WTC11 (cell line): ENCODE data around the gene NSMCE1. TPM values are rescaled to one million over a fixed set of nuclear protein-coding genes. Genes with fewer than 3 reads are reported as not detected.

Experiments
- ATAC-seq: fragments of 200-7000 bp; cut with Tn5 transposase; 2 replicates; pipeline ENCODE4 v1.10.0; 2021; ENCODE audit warnings: mild to moderate bottlenecking, moderate library complexity
- CTCF ChIA-PET: fragments of 300-600 bp; sonication (Branson Sonifier 250); formaldehyde crosslinking; loops from one replicate; lab custom pipeline; 2021; ENCODE audit warnings: antibody characterized with exemption; lab: Charles Lee
- POLR2A ChIA-PET: fragments of 350-600 bp; sonication (Branson Sonifier 250); formaldehyde crosslinking; loops from one replicate; lab custom pipeline; 2021; ENCODE audit warnings: antibody characterized with exemption; lab: Charles Lee
- DNase-seq: peaks from one replicate; pipeline ENCODE4 v3.0.0; 2021; ENCODE audit warnings: low spot score
- H3K27ac Mint-ChIP-seq: 2 replicates; pipeline ENCODE4 v1.8.0; 2021; ENCODE audit warnings: mixed read lengths
- H3K27me3 Mint-ChIP-seq: 2 replicates; pipeline ENCODE4 v1.8.0; 2021; ENCODE audit warnings: low read depth, mild to moderate bottlenecking, moderate library complexity, mixed read lengths
- H3K36me3 Mint-ChIP-seq: 2 replicates; pipeline ENCODE4 v1.8.0; 2021; ENCODE audit warnings: mixed read lengths
- H3K4me1 Mint-ChIP-seq: 2 replicates; pipeline ENCODE4 v1.8.0; 2022; ENCODE audit warnings: mixed read lengths
- H3K4me3 Mint-ChIP-seq: 2 replicates; pipeline ENCODE4 v1.8.0; 2021; ENCODE audit warnings: mild to moderate bottlenecking, moderate library complexity, mixed read lengths
- H3K9me3 Mint-ChIP-seq: 2 replicates; pipeline ENCODE4 v1.8.0; 2021; ENCODE audit warnings: mixed read lengths
- AFF4 ChIP-seq: sonication (generic); formaldehyde crosslinking; IDR thresholded peaks from 2 replicates; pipeline ENCODE4 v1.8.1; 2023; ENCODE audit warnings: mild to moderate bottlenecking, missing genetic modification reagents, borderline replicate concordance
- ARID4B ChIP-seq: sonication (generic); formaldehyde crosslinking; IDR thresholded peaks from 2 replicates; pipeline ENCODE4 v1.8.0; 2023; ENCODE audit warnings: missing genetic modification reagents, mild to moderate bottlenecking, borderline replicate concordance
- CREB1 ChIP-seq: sonication (generic); formaldehyde crosslinking; IDR thresholded peaks from 2 replicates; pipeline ENCODE4 v1.8.0; 2023; ENCODE audit warnings: mild to moderate bottlenecking, missing genetic modification reagents
- ETV6 ChIP-seq: sonication (generic); formaldehyde crosslinking; IDR thresholded peaks from 2 replicates; pipeline ENCODE4 v1.8.1; 2022; ENCODE audit warnings: mild to moderate bottlenecking, missing genetic modification reagents
- FOXK1 ChIP-seq: sonication (generic); formaldehyde crosslinking; IDR thresholded peaks from 2 replicates; pipeline ENCODE4 v1.8.0; 2022; ENCODE audit warnings: mild to moderate bottlenecking, moderate library complexity, missing genetic modification reagents
- GRHL2 ChIP-seq: fragments of 250-450 bp; sonication (Bioruptor Pico); IDR thresholded peaks from 2 replicates; pipeline ENCODE4 v1.8.0; 2022; ENCODE audit warnings: mild to moderate bottlenecking, moderate library complexity; ENCODE audit not compliant: insufficient replicate concordance, severe bottlenecking
- IRF2 ChIP-seq: sonication (generic); formaldehyde crosslinking; IDR thresholded peaks from 2 replicates; pipeline ENCODE4 v1.8.0; 2022; ENCODE audit warnings: low read depth, missing genetic modification reagents, borderline replicate concordance
- MYBL2 ChIP-seq: sonication (generic); formaldehyde crosslinking; IDR thresholded peaks from 2 replicates; pipeline ENCODE4 v1.8.1; 2023; ENCODE audit warnings: mild to moderate bottlenecking, moderate library complexity, missing genetic modification reagents
- PRRX2 ChIP-seq: fragments of 250-450 bp; sonication (Bioruptor Pico); IDR thresholded peaks from 2 replicates; pipeline ENCODE4 v1.8.0; 2021; ENCODE audit warnings: mild to moderate bottlenecking
- RORB ChIP-seq: fragments of 250-450 bp; sonication (Bioruptor Pico); IDR thresholded peaks from 2 replicates; pipeline ENCODE4 v1.9.0; 2021; ENCODE audit warnings: mild to moderate bottlenecking
- TEAD1 ChIP-seq: sonication (generic); formaldehyde crosslinking; IDR thresholded peaks from 2 replicates; pipeline ENCODE4 v1.8.0; 2022; ENCODE audit warnings: mild to moderate bottlenecking, missing genetic modification reagents
- TP53 ChIP-seq: sonication (generic); formaldehyde crosslinking; IDR thresholded peaks from 2 replicates; pipeline ENCODE4 v1.8.1; 2023; ENCODE audit warnings: mild to moderate bottlenecking, missing genetic modification reagents
- USF1 ChIP-seq: sonication (generic); formaldehyde crosslinking; IDR thresholded peaks from 2 replicates; pipeline ENCODE4 v1.8.0; 2022; ENCODE audit warnings: mild to moderate bottlenecking, missing genetic modification reagents
- ZBTB21 ChIP-seq: sonication (generic); formaldehyde crosslinking; IDR thresholded peaks from 2 replicates; pipeline ENCODE4 v1.8.1; 2023; ENCODE audit warnings: mild to moderate bottlenecking, missing genetic modification reagents, borderline replicate concordance
- ZNF232 ChIP-seq: sonication (generic); formaldehyde crosslinking; IDR thresholded peaks from 2 replicates; pipeline ENCODE4 v1.8.0; 2022; ENCODE audit warnings: mild to moderate bottlenecking, missing genetic modification reagents
- ZNF423 ChIP-seq: fragments of 250-450 bp; sonication (Bioruptor Pico); IDR thresholded peaks from 2 replicates; pipeline ENCODE4 v2.1.2; 2022; ENCODE audit warnings: mild to moderate bottlenecking, moderate library complexity
- ZNF425 ChIP-seq: fragments of 250-450 bp; sonication (Bioruptor Pico); conservative IDR thresholded peaks from 2 replicates; pipeline ENCODE4 v1.9.0; 2021; ENCODE audit warnings: mild to moderate bottlenecking
- ZSCAN18 ChIP-seq: fragments of 250-450 bp; sonication (Bioruptor Pico); IDR thresholded peaks from 2 replicates; pipeline ENCODE4 v2.1.2; 2022; ENCODE audit warnings: mild to moderate bottlenecking, moderate library complexity
- total RNA-seq: library from RNA; stranded (reverse); gene quantifications from 3 replicates; pipeline ENCODE4 v1.2.3, GENCODE V29; 2021
- TF ChIP-seq, protein P1 (sequence below): sonication (generic); formaldehyde crosslinking; IDR thresholded peaks from 2 replicates; pipeline ENCODE4 v1.8.0; 2023; ENCODE audit warnings: mild to moderate bottlenecking, missing genetic modification reagents

NSMCE1 gene
- total RNA-seq, 1 experiment from 2014 or later: 29.4 TPM

DNA sequence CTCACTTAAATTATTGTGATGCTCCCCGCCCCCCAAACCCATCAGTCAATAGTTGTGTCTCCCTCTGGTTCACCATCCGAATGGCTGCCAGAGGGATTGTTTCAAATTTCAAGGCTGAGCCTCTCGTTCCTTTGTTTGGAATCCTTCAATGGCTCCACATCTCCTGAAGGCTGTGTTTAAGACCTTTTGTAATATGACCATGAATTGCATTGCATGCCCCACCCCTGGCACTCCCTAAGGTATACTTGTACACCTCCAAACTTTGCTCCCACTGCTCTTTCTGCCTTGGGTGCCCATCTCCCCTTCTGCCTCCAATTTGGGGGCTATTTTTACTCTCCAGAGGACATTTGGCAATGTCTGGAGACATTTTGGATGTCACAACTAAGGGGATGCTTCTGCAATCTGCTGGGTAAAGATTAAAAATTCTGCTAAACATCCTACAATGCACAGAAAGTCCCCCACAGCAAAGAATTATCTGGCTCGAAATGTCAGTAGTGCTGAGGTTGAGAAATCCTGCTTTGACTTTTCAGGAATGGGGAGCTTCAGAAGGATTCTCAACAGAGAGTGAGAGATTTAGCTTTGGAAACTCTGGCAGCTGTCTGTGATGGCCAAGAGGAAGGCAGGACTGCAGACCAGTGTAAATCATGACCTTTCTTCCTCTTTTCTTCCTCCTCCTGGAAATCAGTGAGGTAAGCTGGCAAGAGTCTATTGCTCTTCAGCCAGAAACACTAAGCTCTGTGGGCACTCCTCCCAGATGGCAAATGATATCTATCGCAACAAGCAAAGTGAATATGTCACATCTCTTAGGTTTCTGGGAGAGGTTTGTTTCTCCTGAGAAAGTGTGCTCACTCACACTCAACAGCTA lies 36.5 kb upstream of the NSMCE1 start:
- no peak overlapping the region for H3K27ac Mint-ChIP-seq
- TF ChIP-seq, protein P1, sequence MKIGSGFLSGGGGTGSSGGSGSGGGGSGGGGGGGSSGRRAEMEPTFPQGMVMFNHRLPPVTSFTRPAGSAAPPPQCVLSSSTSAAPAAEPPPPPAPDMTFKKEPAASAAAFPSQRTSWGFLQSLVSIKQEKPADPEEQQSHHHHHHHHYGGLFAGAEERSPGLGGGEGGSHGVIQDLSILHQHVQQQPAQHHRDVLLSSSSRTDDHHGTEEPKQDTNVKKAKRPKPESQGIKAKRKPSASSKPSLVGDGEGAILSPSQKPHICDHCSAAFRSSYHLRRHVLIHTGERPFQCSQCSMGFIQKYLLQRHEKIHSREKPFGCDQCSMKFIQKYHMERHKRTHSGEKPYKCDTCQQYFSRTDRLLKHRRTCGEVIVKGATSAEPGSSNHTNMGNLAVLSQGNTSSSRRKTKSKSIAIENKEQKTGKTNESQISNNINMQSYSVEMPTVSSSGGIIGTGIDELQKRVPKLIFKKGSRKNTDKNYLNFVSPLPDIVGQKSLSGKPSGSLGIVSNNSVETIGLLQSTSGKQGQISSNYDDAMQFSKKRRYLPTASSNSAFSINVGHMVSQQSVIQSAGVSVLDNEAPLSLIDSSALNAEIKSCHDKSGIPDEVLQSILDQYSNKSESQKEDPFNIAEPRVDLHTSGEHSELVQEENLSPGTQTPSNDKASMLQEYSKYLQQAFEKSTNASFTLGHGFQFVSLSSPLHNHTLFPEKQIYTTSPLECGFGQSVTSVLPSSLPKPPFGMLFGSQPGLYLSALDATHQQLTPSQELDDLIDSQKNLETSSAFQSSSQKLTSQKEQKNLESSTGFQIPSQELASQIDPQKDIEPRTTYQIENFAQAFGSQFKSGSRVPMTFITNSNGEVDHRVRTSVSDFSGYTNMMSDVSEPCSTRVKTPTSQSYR (CRISPR knock-in tag): no peak
- no peak for TF ChIP-seq PRRX2 (CRISPR knock-in tag)
- no peak for TF ChIP-seq ETV6 (CRISPR knock-in tag)
- no peak for TF ChIP-seq ZNF423 (CRISPR knock-in tag)
- TF ChIP-seq FOXK1 (CRISPR knock-in tag): no peak
- TF ChIP-seq ZNF425 (CRISPR knock-in tag): no peak
- TF ChIP-seq IRF2 (CRISPR knock-in tag): no peak
- TF ChIP-seq, all 79 proteins: peak for 0
- Mint-ChIP-seq H3K4me1 (peaks cover 14% of the 10 kb centered on the region), H3K27me3 (no peaks in the 10 kb centered on the region), H3K9me3 (peaks cover 12% of the 10 kb centered on the region), H3K4me3 (no peak overlapping the region), H3K36me3 (peaks cover 9% of the 10 kb centered on the region)
- ATAC-seq (no peak), DNase-seq (no peak)
- CTCF ChIA-PET: no interaction called here
- POLR2A ChIA-PET: no interaction called here

GRCh38 chr16:27304102-27304501 lies 35.5 kb upstream of the NSMCE1 start:
- ChIA-PET POLR2A (no interaction called here), CTCF (no interaction called here)
- peaks cover 14% of the 10 kb centered on the region for H3K4me1 Mint-ChIP-seq
- no peak overlapping the region for H3K27ac Mint-ChIP-seq
- DNase-seq (no peak), ATAC-seq (no peak)
- H3K4me3 Mint-ChIP-seq: no peak overlapping the region
- no peaks in the 10 kb centered on the region for H3K27me3 Mint-ChIP-seq
- H3K36me3 Mint-ChIP-seq: peaks cover 9% of the 10 kb centered on the region
- peaks cover 12% of the 10 kb centered on the region for H3K9me3 Mint-ChIP-seq
- TF ChIP-seq ARID4B (CRISPR knock-in tag) (no peak), AFF4 (CRISPR knock-in tag) (no peak), GRHL2 (CRISPR knock-in tag) (no peak), MYBL2 (no peak), ZNF232 (CRISPR knock-in tag) (no peak), RORB (CRISPR knock-in tag) (no peak), ZBTB21 (no peak), USF1 (no peak), CREB1 (no peak), TP53 (CRISPR knock-in tag) (no peak), TEAD1 (CRISPR knock-in tag) (no peak), ZSCAN18 (no peak)
